Keratinocyte (primary cell): ENCODE measurements around the gene RECK. TPM values are rescaled to one million over a fixed set of nuclear protein-coding genes. Genes with fewer than 3 reads are reported as not detected.

Source experiments
- DNase-seq: peaks from one replicate; pipeline ENCODE4 v3.0.0-alpha.2; 2011; ENCODE audit warnings: low read depth, missing footprints, low spot score
- FAIRE-seq: peaks from 2 replicates; lab custom pipeline; 2011; peaks lifted over from hg19 to GRCh38; lab: Jason Lieb, UNC
- H2AFZ ChIP-seq: 2 replicates; pipeline ENCODE4 v1.6.0; 2012; ENCODE audit warnings: low read length, control low read depth, inconsistent platforms; ENCODE audit not compliant: control insufficient read depth
- H3K27ac ChIP-seq: 2 replicates; pipeline ENCODE4 v1.5.1; 2011; ENCODE audit warnings: low read length; ENCODE audit not compliant: control insufficient read depth, insufficient read depth
- H3K27me3 ChIP-seq: 3 replicates; pipeline ENCODE4 v1.6.0; 2011; ENCODE audit warnings: low read length; ENCODE audit not compliant: control insufficient read depth, insufficient read depth; ENCODE audit errors: extremely low read depth
- H3K36me3 ChIP-seq, 2 experiments: 2 replicates in 1 of 2; 3 replicates in 1 of 2; pipeline ENCODE4 v1.5.1; 2011; ENCODE audit warnings: low read length in 2 of 2, mild to moderate bottlenecking in 1 of 2; ENCODE audit not compliant: control insufficient read depth in 2 of 2, insufficient read depth in 2 of 2; ENCODE audit errors: extremely low read depth in 1 of 2
- H3K4me1 ChIP-seq: 3 replicates; pipeline ENCODE4 v1.5.1; 2011; ENCODE audit warnings: low read length; ENCODE audit not compliant: control insufficient read depth, insufficient read depth; ENCODE audit errors: extremely low read depth
- H3K4me2 ChIP-seq: 3 replicates; pipeline ENCODE4 v1.6.0; 2011; ENCODE audit warnings: low read depth, low read length; ENCODE audit not compliant: control insufficient read depth, insufficient read depth; ENCODE audit errors: extremely low read depth
- H3K4me3 ChIP-seq, 3 experiments: fragments of 200-600 bp in 1 of 3; sonication (generic) in 1 of 3; 2 replicates in 2 of 3; 3 replicates in 1 of 3; pipeline ENCODE4 v1.5.1; 2011 to 2016; ENCODE audit warnings: low read length in 3 of 3, mild to moderate bottlenecking in 3 of 3, control low read depth in 2 of 3, inconsistent platforms in 1 of 3, low read depth in 1 of 3, mixed read lengths in 1 of 3, mixed run types in 1 of 3, moderate library complexity in 1 of 3; ENCODE audit not compliant: control insufficient read depth in 2 of 3, insufficient read depth in 2 of 3; ENCODE audit errors: extremely low read depth in 1 of 3
- H3K79me2 ChIP-seq: 2 replicates; pipeline ENCODE4 v1.6.0; 2012; ENCODE audit warnings: low read length; ENCODE audit not compliant: control insufficient read depth, insufficient read depth
- H3K9ac ChIP-seq: 3 replicates; pipeline ENCODE4 v1.6.0; 2011; ENCODE audit warnings: low read length; ENCODE audit not compliant: control insufficient read depth, insufficient read depth; ENCODE audit errors: extremely low read depth
- H3K9me1 ChIP-seq: 3 replicates; pipeline ENCODE4 v1.6.0; 2011; ENCODE audit warnings: low read length; ENCODE audit not compliant: control insufficient read depth, insufficient read depth; ENCODE audit errors: extremely low read depth
- H3K9me3 ChIP-seq: 2 replicates; pipeline ENCODE4 v1.5.1; 2012; ENCODE audit warnings: low read depth, low read length; ENCODE audit not compliant: control insufficient read depth
- H4K20me1 ChIP-seq: 3 replicates; pipeline ENCODE4 v1.6.0; 2011; ENCODE audit warnings: low read length; ENCODE audit not compliant: control insufficient read depth, insufficient read depth; ENCODE audit errors: extremely low read depth
- CTCF ChIP-seq, 3 experiments: IDR thresholded peaks in 1 of 3; conservative IDR thresholded peaks in 1 of 3; optimal IDR thresholded peaks in 1 of 3; 2 replicates in 2 of 3; 3 replicates in 1 of 3; pipeline versions ENCODE3 to v1.5.1; 2011; ENCODE audit warnings: low read length in 3 of 3, mild to moderate bottlenecking in 3 of 3, moderate library complexity in 2 of 3, control low read depth in 1 of 3, inconsistent platforms in 1 of 3; ENCODE audit not compliant: insufficient read depth in 2 of 3; ENCODE audit errors: extremely low read depth in 1 of 3
- EZH2 ChIP-seq: IDR thresholded peaks from one replicate; pipeline ENCODE4 v1.6.1; 2012; ENCODE audit warnings: inconsistent platforms, mild to moderate bottlenecking, low read length, moderate library complexity
- dilution Hi-C: fragments of 300-500 bp; cut with MboI; formaldehyde crosslinking; loops from one replicate; pipeline ENCODE4 v1.7.0; 2020; ENCODE audit warnings: low sequenced_read_pairs; ENCODE audit not compliant: extremely low pct_ligation_motif_present
- polyA plus RNA-seq, 5 experiments: library from polyadenylated mRNA; depleted of rRNA in 3 of 5; stranded (reverse) in 3 of 5; stranded (forward) in 1 of 5; unstranded in 1 of 5; fragments of >200 nt; gene quantifications; 1 replicate in 1 of 5; 2 replicates in 3 of 5; 3 replicates in 1 of 5; pipeline versions ENCODE4 v1.2.1 to v1.2.3, GENCODE V29; 2011 to 2012; ENCODE audit warnings: missing spikeins in 2 of 5, low read depth in 1 of 5, low replicate concordance in 1 of 5

Gene RECK
- polyA plus RNA-seq, 1 donor (not counting 4 experiments of a cell fraction or from before 2014, with no cell fraction given), result 4.6 TPM

GRCh38 chr9:36142510-36143244 is 106.0 kb downstream of the RECK start:
- no peak for DNase-seq
- Histone ChIP-seq H3K4me1 (no peaks in the 10 kb centered on the region), H3K9me1 (no peaks in the 10 kb centered on the region), H3K9ac (no peak overlapping the region), H3K27me3 (peaks cover 8% of the 10 kb centered on the region), H4K20me1 (no peaks in the 10 kb centered on the region), H3K9me3 (no peaks in the 10 kb centered on the region), H3K36me3 (no peaks in the 10 kb centered on the region), H3K79me2 (no peaks in the 10 kb centered on the region), H2AFZ (no peak overlapping the region), H3K27ac (no peak overlapping the region), H3K4me2 (no peak overlapping the region), H3K4me3 (no peak overlapping the region)
- dilution Hi-C loops, result loop anchor here (10.0 kb wide), 1 partner anchor 52 kb away; the partner anchor contains the start of gene CLTA
- no peak for TF ChIP-seq EZH2
- FAIRE-seq, result no peak

DNA sequence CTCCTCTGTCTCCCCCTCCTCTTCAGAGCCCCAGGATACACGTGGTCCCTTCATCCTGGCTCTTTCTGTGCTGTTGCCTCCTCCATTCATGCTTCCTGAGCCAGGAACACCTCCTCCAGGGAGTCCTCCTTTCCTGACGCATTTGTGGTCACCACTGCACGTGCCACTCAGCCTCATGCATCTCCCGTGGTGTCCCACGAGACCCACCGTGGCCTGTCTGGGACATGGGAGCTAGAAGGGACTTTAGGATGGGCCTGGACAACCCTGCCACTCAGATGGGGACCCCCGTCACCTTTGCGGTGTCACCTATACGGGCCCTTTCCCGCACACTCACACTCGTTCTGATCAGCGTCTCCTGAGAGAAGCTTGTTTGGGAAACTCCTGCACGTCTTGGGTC is 106.5 kb downstream of the RECK start:
- Histone ChIP-seq H3K9ac (no peak overlapping the region), H2AFZ (no peak overlapping the region), H3K4me2 (no peak overlapping the region), H4K20me1 (no peaks in the 10 kb centered on the region), H3K9me1 (no peaks in the 10 kb centered on the region), H3K4me1 (no peaks in the 10 kb centered on the region), H3K27ac (no peak overlapping the region), H3K36me3 (no peaks in the 10 kb centered on the region), H3K9me3 (no peaks in the 10 kb centered on the region), H3K79me2 (no peaks in the 10 kb centered on the region), H3K27me3 (peaks cover 5% of the 10 kb centered on the region), H3K4me3 (no peak overlapping the region)
- dilution Hi-C loops, result loop anchor here (10.0 kb wide), 1 partner anchor 52 kb away; the partner anchor contains the start of gene CLTA
- no peak for DNase-seq
- no peak for FAIRE-seq
- TF ChIP-seq EZH2 (no peak), CTCF (optimal IDR thresholded peaks at IDR 0.05 in 1 of 3, IDR thresholded peaks at IDR 0.05 in 1 of 3, conservative IDR thresholded peaks at IDR 0.05 in 1 of 3; ENCODE audit: extremely low read depth in 1 of 3, insufficient read depth in 2 of 3, low read length in 3 of 3) (no peak)
